NCI-H226 (cell line): ENCODE measurements around the gene ECD.
"Not testable (repeated sequence)": the region's sequence is repeated elsewhere in the genome, so short reads cannot be mapped to it uniquely, and the experiment has no call there.

ENCODE experiments used
- DNase-seq: peaks from one replicate; pipeline ENCODE4 v3.0.0-alpha.2; 2015

ECD gene

DNA sequence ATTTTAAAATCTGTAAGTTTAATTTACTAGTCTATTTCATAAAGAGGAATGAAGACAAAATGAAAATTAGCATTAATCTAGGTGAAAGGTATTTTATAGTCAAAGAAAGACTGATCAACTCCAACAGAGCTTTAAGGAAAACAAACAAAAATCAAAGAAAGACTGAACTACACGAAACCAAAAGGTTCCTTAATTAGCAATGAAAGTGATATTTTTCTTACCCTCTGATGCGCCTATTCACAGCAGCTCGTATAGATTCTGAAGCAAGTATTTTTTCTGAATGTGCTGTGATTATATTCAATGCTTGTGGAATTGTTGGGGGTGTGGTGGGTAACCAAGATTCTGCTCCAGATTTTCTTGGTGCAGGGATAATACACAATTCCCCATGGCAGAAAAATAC is 11.8 kb downstream of the ECD start:
- no peak for DNase-seq

DNA sequence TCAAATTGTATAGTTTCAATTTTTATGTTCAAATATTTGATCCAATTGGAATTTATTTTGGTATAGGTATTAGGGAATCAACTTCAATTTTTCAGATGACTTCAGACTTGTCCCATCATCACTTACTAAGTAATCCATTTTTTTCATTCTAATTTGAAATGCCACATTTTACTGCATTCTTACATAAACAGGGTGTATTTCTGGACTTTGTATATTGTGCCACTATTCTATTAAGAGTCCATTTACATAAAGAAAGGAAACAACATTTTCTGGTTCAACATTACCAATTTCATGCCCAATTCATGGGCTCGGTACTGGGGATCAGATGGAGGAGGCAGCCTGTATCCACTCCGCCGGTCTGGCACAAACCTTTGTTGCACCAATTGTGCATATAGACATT is 15.8 kb downstream of the ECD start:
- no peak for DNase-seq

GRCh38 chr10:73150633-73151413 is 17.0 kb downstream of the ECD start:
- DNase-seq, result not testable (repeated sequence)

DNA sequence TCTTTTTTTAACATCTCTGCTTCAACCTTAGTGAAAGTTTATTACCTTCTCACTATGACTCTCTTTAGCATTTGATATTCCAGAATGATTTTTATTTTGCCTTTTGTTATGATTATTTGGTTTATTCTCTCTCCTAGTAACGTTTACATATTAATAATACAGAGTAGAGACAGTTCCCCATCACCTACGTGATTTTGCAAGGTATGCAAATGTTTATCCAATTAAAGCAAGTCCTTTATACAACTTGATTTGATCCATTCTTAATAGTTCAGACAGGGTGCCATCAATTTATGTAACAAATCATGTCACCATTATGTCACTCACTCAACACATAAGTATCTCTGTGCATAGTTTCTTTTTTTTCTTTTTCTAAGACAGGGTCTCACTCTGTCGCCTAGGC is 26.2 kb downstream of the ECD start:
- no peak for DNase-seq

DNA sequence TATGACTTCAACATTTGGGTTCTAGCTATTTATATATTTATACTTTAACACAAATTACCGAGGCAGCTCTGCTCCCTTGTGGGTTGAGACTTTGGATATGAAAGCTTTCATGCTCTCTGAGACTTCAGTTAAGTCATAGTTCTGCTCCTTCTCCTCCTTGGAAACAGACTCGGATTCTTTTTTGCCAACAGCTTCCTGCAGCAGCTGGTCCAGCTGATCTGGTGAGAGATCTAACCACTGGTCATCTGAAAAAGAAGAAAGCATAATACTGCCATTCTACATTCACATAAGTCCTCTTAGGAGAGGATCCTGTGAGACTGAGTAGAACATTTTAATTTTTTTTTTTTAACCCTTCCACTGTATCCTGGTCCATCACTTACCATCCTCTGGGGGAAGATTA is 28.6 kb downstream of the ECD start:
- DNase-seq, result no peak

- no peak for DNase-seq
Measured at GRCh38 chr10:73136627-73137026, 31.2 kb downstream of the ECD start.

DNA sequence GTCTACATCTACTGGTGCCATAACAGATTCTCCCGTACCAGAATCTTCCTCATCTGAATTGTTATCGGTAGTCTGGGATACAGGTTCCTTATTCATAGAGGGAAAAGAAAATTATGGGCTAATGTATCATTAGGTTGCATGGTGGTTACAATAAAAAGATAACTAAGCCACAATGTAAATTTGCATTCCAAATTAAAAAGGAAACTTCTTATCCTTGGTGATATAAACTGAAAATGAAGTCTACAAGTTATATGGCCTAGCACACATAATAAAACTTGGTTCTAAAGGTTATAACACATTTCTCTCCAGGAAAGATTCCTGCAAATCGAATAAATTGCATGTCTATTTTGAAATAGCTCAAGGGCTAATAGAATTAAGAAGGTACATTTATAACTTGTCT is 33.1 kb downstream of the ECD start:
- DNase-seq, result no peak

- no peak for DNase-seq
Measured at GRCh38 chr10:73131913-73132686, 35.7 kb downstream of the ECD start.

DNA sequence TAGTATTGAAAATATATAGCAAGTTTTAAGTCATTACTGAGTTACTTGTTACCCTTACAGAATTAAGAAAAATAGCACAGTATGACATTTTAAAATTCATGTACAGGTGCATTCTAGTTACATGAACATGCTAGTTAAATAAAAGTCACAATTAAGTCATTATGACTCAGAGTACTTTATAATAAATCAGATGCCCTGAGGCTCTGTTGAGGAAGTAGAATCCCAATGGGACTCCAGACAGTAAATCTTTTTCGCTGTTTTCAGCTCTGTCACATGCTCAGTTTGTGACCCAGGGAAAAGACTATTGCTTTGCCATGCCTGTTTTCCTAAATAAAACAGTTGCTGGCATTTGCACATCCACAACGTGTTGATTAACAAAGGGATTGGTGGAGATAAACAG is 36.5 kb downstream of the ECD start:
- DNase-seq, result no peak

- DNase-seq, result no peak
Measured at GRCh38 chr10:73126343-73126742, 41.5 kb downstream of the ECD start.

DNA sequence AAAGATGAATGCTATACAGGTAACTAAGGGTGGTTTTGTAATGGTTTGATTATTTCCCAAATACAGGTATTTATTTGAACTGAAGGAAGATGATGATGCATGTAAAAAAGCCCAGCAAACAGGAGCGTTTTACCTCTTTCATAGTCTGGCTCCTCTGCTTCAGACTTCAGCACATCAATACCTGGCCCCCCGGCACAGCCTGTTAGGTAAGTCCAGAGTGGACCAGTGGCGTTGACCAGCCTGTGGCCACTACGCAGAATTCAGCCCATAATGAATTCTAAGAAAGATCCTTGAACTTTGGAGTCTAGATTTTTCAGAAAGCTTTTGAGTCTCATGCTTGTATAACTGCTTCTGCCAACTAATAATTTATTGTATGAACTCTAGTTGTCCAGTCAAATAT is 47.9 kb downstream of the ECD start:
- DNase-seq, result no peak

DNA sequence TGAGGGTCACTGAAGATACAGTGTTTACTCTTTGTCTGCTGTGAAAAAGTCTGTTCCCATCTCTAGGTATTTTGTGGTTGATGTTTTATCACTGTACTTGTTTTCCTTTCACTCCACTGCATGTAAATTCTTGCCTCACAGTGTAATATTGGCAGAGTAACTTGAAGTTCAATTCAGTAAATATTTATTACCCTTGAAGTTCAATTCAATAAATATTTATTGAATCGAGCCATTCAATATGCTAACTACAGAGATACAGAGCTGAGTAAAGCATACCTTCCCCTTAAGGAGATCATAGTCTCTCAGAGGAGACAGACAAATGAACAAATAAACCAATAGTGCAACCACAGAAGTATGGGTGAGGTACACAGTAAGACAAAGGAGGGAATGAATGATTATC is 48.4 kb downstream of the ECD start:
- no peak for DNase-seq

GRCh38 chr10:73117976-73118743 is 49.6 kb downstream of the ECD start:
- DNase-seq, result no peak

GRCh38 chr10:73116017-73116416 is 51.8 kb downstream of the ECD start:
- no peak for DNase-seq

DNA sequence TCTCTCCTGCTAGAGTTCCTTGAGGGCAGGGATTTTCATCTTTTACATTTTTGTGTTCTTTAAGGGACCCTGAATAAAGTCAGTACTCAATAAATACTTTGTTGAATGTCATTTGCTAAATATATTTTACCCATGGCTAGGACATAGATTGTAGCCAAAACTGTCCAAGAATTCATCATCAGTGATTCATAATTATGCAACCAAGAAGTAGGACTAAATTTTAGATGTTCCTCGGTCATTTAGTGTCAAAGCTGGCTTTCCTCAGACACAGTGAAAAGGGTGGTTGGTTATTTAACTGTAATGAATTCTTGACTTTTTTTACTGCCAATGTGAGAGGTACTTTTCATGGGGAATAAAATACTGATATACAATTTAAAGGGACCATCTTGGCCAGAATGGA is 54.3 kb downstream of the ECD start:
- DNase-seq, result no peak

GRCh38 chr10:73112032-73112431 is 55.8 kb downstream of the ECD start:
- not testable (repeated sequence) for DNase-seq

DNA sequence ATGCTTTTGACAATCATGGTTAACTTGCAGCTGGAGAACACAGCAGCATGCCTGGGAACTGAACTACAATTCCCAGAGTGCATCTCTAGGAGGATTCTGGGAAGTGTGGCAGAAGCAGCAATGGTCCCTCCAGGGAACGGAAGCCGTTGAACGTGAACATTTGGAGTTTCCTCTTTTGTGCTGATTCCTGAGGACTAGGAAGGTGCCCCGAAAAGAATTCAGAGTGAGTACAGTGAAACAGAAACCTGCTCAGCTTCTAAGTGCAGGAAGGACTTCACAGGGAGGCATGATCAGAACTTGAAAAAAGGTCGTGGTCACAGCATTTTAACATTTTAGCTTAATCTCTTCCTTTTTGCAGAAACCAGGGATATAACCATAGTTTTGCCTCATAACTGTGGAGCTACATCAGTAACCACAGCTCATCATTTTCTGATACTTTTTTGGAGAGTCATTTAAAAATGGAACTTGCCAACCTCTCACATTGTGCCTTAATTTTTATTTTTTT is 57.4 kb downstream of the ECD start, which contains the start of gene NUDT13:
Gene NUDT13 (plus strand): TSS at position 111 of the 505 bp plus-strand sequence. CDS start 3,911 bp downstream, outside the sequence.
- DNase-seq, result no peak

DNA sequence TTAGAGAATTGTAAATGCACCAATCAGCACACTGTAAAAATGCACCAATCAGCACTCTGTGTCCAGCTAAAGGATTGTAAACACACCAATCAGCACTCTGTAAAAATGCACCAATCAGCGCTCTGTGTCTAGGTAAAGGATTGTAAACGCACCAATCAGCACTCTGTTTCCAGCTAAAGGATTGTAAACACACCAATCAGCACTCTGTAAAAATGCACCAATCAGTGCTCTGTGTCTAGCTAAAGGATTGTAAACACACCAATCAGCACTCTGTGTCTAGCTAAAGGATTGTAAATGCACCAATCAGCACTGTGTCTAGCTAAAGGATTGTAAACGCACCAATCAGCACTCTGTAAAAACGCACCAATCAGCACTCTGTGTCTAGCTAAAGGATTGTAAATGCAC is 58.6 kb downstream of the ECD start:
- DNase-seq, result not testable (repeated sequence)

DNA sequence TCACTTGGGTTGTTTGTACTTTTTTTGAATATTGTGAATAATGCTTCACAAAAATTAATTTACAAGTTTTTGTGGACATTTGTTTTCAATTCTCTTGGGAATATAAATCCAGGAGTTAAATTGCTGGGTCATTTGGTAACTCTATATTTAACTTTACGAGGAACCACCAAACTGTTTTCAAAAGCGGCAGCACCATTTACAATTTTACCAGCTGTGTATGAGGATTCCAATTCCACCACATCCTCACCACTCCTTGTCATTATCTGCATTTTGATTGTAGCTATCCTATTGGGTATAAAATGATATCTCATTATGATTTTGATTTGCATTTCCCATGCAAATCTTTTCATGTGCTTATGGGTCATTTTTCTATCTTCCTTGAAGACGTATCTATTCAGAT is 61.5 kb downstream of the ECD start:
- DNase-seq, result no peak

DNA sequence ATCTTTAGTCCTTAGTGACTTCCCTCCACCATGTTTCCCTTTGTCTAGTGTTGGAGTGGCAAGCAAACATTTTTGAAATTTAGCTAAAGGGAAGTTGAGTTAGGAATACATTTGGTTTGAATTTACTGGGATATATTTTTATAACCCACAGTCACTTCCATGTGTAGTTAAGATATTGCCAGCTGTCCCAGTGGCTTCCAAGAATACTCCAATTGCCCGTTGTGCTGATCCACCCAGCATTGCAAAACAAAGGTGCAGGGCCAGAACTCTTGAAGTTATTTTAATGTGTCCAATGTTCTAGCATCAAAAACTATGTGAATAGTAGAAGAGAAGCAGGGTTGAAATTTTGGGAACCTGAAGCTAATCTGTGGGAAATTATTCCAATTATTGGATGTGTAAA is 68.7 kb downstream of the ECD start:
- no peak for DNase-seq

DNA sequence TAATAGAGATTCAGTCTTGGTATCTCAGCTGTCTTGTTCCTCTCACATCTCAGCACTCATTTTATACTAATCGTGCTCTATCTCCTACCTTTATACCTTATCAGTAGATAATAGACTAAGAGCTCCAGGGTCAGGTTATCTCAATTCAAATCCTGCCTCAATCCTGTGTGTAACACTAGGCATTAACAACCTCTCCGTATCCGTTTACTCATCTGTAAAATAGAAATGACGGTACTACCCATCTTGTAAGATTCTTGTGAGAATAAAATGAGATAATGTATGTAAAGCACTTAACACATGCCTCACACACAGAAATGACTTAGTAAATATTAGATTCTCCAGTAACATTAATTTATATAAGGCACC is 70.5 kb downstream of the ECD start:
- DNase-seq, result no peak

DNA sequence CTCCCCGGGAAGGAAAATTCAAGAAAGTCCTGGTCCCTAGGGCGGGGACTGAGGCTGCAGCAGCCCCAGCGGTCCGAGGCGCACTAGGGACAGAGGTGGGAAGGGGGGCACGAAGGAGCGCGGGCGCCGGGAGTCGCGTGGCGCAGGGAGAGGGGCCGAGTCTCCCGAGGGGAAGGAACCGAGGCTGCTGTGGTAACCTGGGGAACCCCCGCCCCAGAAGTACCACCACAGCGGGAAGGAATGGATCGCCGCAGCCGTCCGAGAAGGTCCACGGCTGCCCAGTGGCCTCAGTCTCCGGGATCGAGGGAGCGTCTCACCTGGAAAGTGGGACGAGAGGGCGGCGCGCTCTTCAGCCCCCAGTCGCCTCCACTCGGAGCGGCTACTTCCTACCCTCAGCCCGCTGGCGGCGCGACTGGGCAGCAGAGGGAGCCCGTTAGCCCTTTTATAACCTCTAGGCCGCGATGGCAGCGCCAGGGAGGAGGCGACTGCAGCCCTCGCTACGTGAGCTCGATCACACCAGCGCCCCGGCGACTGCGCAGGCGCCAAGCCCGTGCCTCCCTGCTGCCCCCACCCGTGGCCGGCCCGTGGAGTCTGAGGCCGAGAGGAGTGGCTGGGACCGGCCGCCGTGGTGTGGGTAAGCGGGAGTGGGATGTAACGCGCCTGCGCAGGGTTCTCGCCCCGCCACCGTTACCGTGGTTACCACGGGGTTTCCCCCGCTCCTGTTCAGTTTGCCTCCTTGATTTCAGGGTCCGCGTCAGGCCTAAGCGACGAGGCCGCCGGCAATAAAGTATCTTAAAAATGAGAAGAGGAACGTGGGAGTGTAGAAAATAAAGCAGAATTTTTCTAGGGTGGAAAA is 71.1 kb downstream of the ECD start, which contains the start of gene P4HA1:
Gene P4HA1 (minus strand): TSS at position 418 of the 856 bp plus-strand sequence. CDS start 21,983 bp downstream, outside the sequence.
- peak; percentile 97 for DNase-seq
